Left hindlimb (tissue), 1 donor: ENCODE results near the gene TTLL4.

Experiments used
- DNase-seq: peaks from one replicate; pipeline ENCODE4 v3.0.0-alpha.2; 2018

The TTLL4 gene

DNA sequence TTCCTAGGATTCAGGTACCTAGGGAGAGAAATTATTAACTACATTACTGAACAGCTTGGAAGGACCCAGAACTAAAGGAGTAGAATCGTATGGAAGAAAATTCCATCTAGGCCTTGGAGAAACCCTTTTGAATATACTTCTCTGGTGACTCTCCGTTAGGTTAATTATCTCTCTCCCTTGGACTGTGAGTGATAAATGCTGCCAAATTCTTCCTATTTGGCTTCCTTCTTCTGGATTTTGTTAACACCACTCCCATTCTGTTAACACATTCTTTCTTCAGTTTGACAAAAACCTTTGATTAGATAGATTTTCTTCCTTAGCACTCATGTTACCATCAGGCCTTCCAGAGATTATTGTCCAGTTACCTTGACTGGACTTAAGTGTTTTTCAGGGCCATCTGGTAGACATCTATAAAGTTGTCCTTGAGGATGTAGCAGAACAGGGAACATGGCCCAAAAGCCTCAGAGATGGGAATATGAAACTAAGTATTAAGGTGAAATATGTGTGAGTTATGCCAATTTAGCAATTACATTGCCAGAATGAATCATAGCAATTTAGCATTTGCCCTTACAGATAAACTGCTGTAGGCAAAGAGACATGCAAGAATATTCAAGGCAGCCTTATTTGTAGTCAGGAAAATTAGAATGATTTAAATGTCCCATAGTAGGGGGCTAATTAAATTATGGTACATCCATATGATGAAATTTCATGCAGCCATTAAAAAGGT, 78.1 kb downstream of the TTLL4 start:
- DNase-seq = no peak

DNA sequence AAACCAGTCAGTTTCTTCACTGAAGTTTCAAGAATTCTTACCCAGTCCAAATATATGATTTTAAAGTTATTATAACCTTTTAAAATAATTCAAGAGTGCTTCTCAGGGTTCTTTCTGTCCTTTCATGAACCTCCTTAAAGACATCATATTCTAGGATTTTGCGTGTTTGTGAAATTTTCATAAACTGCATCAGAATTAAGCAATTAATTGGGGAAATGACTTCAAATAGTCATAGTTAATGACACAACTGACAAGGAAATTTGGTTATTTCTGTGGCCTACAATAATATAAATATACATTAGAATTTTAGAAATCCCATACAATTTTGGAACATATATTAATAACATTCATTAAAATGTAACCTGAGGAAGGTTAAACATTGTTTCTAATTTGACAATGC, 81.8 kb downstream of the TTLL4 start:
- no peak for DNase-seq

- no peak for DNase-seq
These were observed 86.1 kb downstream of the TTLL4 start for GRCh38 chr2:218796691-218797090.

DNA sequence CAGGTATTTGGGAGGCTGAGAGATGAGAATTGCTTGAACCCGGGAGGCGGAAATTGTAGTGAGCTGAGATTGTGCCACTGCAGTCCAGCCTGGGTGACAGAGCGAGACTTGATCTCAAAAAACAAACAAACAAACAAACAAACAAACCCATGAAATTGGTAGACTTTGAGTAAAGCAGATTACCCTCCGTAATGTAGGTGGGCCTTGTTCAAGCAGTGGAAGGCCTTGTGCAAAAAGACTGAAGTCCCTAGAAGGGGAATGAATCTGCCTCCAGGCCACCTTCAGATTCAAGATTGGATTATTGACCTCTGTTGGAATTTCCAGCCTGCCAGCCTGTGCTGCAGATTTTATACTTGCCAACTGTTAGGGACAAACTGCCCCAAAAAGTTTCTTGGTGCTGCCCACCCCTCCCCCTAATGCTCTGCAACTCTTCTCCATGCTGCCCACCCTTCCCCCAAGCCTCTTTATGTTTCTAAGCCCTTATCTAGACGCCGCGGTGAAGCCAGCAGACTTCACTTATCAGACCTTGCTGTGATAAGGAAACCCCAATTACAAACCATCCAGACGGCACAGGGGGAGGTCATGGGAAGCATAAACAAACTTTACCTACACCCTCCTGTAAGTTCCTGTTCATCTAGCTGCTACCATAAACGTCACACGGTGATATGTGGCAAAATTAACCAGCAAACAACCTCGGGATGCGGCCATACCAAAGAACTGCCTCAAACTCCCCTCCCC, 88.3 kb downstream of the TTLL4 start:
- no peak for DNase-seq

DNA sequence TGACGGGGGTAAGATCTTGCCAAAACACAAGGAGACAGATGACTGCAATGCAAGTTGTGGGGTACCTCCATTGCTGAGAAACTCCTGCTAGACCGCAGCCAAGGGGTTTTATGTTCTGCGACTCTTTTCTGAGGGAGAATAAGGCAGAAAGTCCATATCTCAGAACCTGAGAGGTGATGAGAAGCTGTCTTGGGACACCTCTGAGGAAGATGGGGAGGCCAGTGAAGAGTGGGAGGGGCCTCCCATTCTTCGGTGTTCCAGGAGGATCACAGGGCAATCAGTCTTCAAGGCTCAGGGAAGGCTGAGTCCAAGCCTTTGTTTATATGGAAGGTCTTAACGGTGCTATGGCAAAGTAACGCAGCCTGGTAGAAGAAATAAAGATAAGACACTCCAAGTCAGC, 89.4 kb downstream of the TTLL4 start:
- no peak for DNase-seq

- no peak for DNase-seq
These were observed 91.9 kb downstream of the TTLL4 start for GRCh38 chr2:218802386-218802994.

GRCh38 chr2:218804817-218805216, 94.2 kb downstream of the TTLL4 start:
- no peak for DNase-seq
